HG02623 (cell line): ENCODE measurements around the gene MACROD2.
A peak's percentile ranks its signal among the peaks of the same experiment; 100 is the strongest.

ENCODE experiments used
- ATAC-seq: cut with Tn5 transposase; IDR thresholded peaks from one replicate; pipeline ENCODE4 v1.9.1; 2021; ENCODE audit warnings: moderate library complexity; ENCODE audit not compliant: unreplicated experiment

The MACROD2 gene

GRCh38 chr20:15289337-15289736 is 1294.0 kb downstream of the MACROD2 start:
- no peak for ATAC-seq

DNA sequence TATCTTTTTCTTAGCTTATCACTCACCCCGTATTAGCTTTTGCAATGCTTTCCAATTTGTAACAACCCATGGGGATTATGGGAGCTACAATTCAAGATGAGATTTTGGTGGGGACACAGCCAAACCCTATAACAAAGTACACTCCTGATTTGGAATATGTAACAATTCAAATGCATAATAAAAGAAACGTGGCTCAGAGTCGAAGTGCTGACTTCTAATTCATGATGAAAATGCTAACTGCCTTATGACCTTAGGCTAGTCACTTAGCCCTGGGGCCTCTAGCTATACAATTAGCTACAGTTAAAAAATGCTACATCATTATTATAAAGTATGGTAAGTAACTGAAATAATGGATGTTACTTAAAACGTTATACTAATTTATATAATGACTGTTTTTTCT is 1297.1 kb downstream of the MACROD2 start:
- ATAC-seq, result no peak

DNA sequence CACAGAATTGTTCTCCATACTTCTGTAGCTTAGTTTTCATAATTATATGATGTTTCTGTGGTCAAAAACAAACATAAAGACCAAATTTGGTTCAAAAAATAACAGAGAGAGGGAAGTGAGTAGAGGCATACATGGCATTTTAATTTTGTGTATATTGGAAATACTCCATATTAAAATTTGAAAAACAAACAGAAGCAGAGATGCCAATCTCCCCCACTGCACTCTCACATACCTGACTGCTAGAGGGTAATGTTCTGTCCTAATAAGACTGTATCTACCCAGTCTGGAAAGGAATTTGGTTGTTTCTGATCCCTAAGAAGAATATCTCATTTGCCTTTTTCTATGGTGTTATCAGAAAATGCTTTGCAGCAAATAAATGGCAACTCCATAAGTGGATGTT is 1301.1 kb downstream of the MACROD2 start:
- ATAC-seq, result no peak

DNA sequence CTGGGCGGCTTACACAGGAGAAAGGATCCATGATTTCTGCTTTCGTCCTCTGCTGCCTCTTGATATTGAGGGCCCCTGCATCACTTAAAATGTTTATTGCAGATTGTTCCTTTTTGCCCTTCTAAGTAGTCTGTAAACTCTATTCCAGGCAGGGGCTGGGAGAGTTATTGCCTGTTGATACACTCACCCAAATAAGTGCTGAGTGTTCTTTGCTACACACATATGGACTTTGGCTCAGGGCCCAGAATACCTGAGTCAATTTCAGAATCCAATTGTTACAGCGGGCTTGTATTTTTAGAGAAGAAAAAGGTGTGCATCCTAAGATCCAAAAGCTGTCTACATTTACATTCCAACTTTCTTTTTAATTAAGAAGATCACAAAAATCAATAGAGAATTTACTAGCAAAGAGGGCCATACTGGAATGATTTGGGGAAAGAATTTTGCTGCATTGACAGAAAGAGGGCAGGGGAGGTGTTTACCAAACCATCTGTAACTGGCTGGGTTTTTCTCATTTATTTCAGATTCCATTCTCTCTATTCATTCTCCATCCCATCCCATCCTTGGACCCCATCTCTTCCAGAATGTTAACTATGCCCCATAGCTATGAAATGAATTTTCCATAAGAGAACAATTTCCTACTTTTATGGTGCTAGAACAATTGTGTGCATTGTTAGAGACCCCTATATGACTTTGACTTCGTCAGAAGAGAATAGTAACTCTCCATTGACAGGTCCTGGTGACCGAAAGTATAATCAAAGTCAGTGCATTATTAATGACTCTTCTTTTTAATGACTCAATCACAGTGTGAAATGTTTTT is 1302.0 kb downstream of the MACROD2 start:
- no peak for ATAC-seq

- no peak for ATAC-seq
These were observed 1306.8 kb downstream of the MACROD2 start for GRCh38 chr20:15302075-15302474.

DNA sequence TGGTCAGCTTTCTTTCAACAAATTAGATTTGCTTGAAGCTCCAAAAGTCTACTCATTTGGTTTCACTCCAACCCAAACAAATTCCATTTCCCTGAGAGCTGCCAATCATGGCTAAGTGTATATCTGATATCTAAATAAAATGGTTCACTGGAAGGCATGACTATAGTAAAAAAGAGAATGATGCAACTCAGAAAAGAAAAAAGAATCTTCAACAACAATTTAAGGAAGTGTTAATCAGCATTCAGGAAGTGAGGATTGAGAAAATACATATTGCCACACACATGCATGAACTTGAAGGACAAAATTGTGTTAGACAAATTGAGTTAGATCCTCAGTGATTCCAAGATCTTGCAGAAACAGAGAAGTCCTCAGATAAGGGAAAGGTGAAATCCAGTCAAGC is 1315.0 kb downstream of the MACROD2 start:
- no peak for ATAC-seq

DNA sequence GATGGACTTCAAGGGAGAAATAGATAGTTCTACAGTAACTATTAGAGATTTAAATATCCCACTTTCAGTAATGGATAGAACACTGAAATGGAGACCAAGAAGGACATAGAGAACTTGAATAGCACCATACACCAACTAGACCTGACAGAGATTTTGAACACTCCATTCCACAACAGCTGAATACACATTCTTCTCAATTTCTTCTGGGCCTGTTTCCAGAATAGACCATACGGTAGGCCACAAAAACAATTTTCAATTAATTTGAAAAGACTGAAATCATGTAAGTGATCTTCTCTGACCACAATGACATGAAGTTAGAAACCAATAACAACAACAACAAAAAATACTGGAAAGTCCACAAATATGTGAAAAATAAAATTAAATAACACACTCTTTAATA is 1321.2 kb downstream of the MACROD2 start:
- no peak for ATAC-seq

DNA sequence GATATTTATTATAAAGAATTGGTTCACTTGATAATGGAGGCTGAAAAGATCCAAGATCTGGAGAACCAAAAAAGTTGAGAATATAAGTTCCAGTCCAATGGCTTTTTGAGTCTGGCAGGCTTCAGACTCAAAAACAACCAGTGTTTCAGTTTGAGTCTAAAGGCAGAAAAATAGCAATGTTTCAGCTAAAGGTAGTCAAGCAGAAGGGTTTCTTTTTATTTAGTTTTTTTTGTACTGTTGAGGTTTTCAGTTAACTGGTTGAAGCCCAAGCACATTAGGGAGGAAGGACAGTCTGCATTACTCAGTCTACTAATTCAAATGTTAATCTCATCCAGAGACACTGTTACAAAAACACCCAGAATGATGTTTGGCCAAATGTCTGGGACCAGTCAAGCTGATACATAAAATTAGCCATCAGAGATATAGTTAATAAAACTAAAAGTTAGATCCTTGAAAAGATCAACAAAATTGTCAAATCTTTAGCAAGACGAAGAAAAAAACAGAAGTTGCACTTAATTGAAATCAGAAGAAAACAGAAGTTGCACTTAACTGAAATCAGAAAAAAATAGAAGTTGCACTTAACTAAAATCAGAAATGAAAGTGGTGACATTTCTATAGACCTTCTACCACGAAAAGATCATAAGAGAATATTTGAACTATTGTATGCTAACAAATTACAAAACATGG is 1322.4 kb downstream of the MACROD2 start:
- ATAC-seq, result peak; percentile 79

DNA sequence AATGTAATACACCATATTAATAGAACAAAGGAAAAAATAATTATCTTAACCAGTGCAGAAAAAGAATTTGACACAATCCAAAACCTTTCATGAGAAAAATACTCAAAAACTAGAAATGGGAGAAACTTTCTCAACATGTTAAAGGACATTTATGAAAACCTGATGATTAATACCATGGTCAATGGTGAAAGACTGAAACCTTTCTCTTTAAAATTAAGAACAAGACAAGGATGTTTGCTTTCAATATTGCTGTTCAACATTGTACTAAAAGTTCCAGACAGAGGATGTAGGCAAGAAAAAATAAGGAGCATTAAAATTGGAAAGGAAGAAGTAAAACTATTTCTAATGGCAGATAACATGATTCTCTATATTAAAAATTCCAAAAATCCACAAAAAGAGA is 1323.4 kb downstream of the MACROD2 start:
- peak; percentile 30 for ATAC-seq

DNA sequence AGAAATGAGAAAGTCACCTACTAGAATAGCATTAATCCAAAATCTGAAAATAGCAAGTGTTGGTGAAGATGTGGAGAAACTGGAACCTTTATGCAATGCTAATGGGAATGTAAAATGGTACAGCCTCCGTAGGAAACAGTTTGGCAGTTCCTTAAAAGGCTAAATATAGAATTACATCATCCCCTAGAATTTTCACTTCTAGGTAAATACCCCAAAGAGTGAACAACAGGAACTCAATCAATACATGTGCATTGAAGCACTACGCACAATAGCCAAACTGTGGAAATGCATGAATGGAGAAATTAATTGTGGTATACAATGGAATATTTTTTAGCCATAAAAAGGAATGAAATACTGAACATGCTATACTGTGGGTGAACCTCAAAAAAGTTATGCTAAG is 1324.1 kb downstream of the MACROD2 start:
- no peak for ATAC-seq

DNA sequence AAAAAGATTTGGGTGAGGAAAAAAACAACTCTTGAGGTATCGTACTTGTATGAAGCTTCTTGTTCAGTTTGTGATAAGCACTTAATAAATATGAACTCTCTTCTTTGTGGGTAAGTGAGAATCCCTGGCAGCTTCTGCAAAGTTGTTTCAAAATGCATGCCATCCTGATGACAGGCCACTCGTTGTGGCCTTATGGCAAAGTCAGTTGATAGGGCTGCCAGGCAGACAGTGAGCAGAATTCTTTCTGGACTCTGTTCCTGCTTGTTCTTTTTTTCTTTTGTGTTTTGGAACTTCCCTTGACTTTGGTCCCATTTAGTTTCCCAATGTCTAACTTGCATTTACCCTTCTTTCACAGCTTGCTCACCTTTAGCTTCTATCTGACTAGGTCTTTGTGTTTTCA is 1325.6 kb downstream of the MACROD2 start:
- ATAC-seq, result no peak

DNA sequence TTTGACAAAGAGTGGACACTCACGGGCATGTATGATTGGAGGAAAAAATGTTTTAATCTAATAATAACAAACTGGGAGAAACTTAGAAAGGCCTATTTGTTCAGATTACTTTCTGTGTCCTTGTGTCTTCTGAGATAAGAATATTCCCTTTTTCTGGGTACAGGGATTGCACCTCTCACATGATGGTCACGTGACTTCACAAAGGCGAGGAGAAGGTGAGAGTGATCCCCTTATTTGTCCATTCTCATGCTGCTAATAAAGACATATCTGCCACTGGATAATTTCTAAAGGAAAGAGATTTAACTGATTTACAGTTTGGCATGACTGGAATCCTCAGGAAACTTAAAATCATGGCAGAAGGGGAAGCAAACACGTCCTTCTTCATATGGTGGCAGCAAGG is 1331.8 kb downstream of the MACROD2 start:
- ATAC-seq, result no peak

GRCh38 chr20:15328084-15328483 is 1332.8 kb downstream of the MACROD2 start:
- no peak for ATAC-seq

DNA sequence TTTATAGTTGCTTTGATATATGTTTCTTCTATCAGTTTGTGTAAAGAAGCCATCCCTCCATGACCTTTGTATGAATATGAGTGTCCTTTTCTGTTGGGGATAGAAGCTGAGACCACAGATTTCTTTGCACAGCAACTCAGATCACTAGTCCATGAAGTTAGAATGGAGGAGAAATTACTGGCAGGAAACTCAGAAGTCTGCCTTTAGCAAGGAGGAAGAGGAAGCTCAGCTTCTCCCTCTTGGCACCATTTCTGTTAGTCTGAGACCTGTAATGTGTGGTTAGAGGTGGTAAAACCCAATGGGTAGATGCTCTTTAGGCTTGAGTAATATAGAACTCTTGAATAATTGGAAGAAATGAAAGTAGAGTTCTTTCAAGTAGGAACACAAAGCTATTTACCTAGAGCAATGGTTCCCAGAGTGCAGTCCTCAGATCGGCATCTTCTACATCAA is 1337.4 kb downstream of the MACROD2 start:
- ATAC-seq, result peak; percentile 74

DNA sequence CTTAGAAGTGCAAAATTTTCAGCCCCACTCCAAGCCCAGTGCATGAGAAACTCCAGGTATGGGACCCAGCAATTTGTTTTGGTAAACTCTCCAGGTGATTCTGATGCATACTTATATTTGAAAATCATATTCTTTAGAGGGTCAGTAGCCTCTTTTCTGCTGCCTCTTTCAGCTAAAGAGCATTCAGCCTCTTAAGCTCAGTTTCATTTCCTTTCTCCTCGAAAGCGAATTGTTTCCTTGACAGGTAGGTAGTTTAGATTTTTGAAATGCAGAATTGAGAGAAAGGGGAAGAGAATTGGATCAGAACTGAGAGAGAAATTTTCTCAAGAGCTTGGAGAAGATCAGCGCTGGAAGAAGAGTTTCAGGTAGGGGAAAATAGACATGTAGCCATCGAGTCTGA is 1337.9 kb downstream of the MACROD2 start:
- peak; percentile 50 for ATAC-seq

GRCh38 chr20:15336011-15336410 is 1340.7 kb downstream of the MACROD2 start:
- ATAC-seq, result no peak

- no peak for ATAC-seq
These were observed 1341.2 kb downstream of the MACROD2 start for GRCh38 chr20:15336536-15336935.

- ATAC-seq, result no peak
These were observed 1343.9 kb downstream of the MACROD2 start for GRCh38 chr20:15339264-15339663.

- no peak for ATAC-seq
These were observed 1347.7 kb downstream of the MACROD2 start for GRCh38 chr20:15342991-15343523.

GRCh38 chr20:15345287-15345686 is 1350.0 kb downstream of the MACROD2 start:
- no peak for ATAC-seq

GRCh38 chr20:15346657-15347280 is 1351.5 kb downstream of the MACROD2 start:
- no peak for ATAC-seq

- ATAC-seq, result no peak
These were observed 1363.7 kb downstream of the MACROD2 start for GRCh38 chr20:15359056-15359455.
